ENCODE results near the gene NDUFAF7.

GRCh38 chr2:37181726-37182684 is 49.5 kb upstream of the NDUFAF7 start:
- TF ChIP-seq CTCF (IDR thresholded peaks at IDR 0.05): no peak
- TF ChIP-seq POLR2A (IDR thresholded peaks at IDR 0.05): no peak
